SHP77 treated with DMSO at 0.1 percent for 48 hours (cell line): ENCODE data around the gene C2CD5.
"Not testable (repeated sequence)": the region's sequence is repeated elsewhere in the genome, so short reads cannot be mapped to it uniquely, and the experiment has no call there.

Experiments
- DNase-seq: peaks from one replicate; lab custom pipeline; 2025; lab: John Stamatoyannopoulos, UW

Gene C2CD5

GRCh38 chr12:22544038-22544979, at the start of gene C2CD5:
Gene C2CD5, minus strand, starts transcription at chr12:22544542. Its CDS starts 392 bp downstream, at chr12:22544150.
- DNase-seq = peak; percentile 59

- no peak for DNase-seq
Observed at GRCh38 chr12:22593864-22594263, 49.5 kb upstream of the C2CD5 start.

GRCh38 chr12:22588817-22589216, 44.5 kb upstream of the C2CD5 start:
- no peak for DNase-seq

GRCh38 chr12:22578328-22578727, 34.0 kb upstream of the C2CD5 start:
- no peak for DNase-seq

- no peak for DNase-seq
Observed at GRCh38 chr12:22577667-22578066, 33.3 kb upstream of the C2CD5 start.

- DNase-seq = no peak
Observed at GRCh38 chr12:22576473-22576872, 32.1 kb upstream of the C2CD5 start.

GRCh38 chr12:22576065-22576464, 31.7 kb upstream of the C2CD5 start:
- no peak for DNase-seq

- DNase-seq = no peak
Observed at GRCh38 chr12:22574921-22575320, 30.6 kb upstream of the C2CD5 start.

- no peak for DNase-seq
Observed at GRCh38 chr12:22573181-22573580, 28.8 kb upstream of the C2CD5 start.

- DNase-seq = no peak
Observed at GRCh38 chr12:22569253-22569652, 24.9 kb upstream of the C2CD5 start.

GRCh38 chr12:22562036-22563028, 18.0 kb upstream of the C2CD5 start:
- no peak for DNase-seq

- not testable (repeated sequence) for DNase-seq
Observed at GRCh38 chr12:22554750-22555149, 10.4 kb upstream of the C2CD5 start.

GRCh38 chr12:22551624-22552023, 7.3 kb upstream of the C2CD5 start:
- no peak for DNase-seq

GRCh38 chr12:22545255-22545654, 913 bp upstream of the C2CD5 start:
- DNase-seq = no peak

- no peak for DNase-seq
Observed at GRCh38 chr12:22543246-22544037, 900 bp downstream of the C2CD5 start.

- no peak for DNase-seq
Observed at GRCh38 chr12:22541496-22542155, 2.7 kb downstream of the C2CD5 start.

- DNase-seq = no peak
Observed at GRCh38 chr12:22539055-22539454, 5.3 kb downstream of the C2CD5 start.

GRCh38 chr12:22538311-22538710, 6.0 kb downstream of the C2CD5 start:
- DNase-seq = no peak

- DNase-seq = no peak
Observed at GRCh38 chr12:22536971-22537544, 7.3 kb downstream of the C2CD5 start.

- DNase-seq = no peak
Observed at GRCh38 chr12:22536346-22536945, 7.9 kb downstream of the C2CD5 start.
